ENCODE measurements around the gene AK2. TPM values are rescaled to one million over a fixed set of nuclear protein-coding genes. Genes with fewer than 3 reads are reported as not detected.

AK2 gene
- 146 to 177 TPM (median 151 TPM) in 5 replicates for total RNA-seq (2022; extraction: Qiagen RNA extraction)

DNA sequence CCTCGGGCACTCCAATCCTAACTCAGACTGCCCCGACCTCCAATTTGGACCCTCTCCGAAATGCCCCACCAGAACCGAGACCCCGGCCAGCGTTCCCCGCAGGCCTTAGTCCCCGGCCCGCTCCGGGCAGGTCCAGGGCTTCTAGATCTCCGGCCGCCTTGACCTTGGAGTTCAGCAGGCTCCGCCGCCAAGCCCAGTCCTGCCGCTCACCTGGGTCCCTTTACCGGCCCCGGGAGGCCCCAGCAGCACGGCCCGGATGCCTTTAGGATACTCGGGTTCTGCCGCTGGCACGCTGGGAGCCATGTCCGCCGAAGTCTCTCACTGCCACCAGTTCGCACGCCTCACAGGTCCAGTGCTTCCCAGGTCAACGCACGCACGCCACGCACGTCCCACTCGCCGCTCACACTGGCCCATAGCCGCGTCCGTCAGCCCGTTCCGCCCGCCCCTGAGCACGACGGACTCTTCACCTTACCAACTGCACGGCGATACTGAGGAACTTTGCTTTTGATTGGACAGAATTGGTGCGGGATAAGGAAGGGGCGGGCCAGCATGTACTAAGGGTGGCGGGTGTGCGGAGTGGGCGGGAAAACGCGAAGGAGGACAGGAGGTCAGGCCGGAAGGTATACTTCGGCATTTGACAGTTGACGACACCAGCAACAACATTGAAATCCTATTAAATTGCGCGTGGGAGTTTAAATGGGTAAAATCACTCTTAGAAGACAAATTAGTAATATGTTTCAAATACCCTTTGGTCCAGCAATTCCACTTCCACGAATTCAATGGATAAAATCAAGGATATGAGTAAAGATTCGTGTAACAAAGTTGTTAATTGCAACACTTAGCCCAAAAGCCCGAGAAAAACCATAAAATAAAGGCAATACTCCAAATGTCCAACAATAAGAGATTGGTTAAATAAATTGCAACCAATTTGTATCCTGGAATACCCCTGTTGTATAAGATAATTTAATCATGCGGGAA is at the start of gene AK2:
AK2 (minus strand) TSS at position 358 of the 978 bp plus-strand sequence; CDS start at position 303, 55 bp downstream.

DNA sequence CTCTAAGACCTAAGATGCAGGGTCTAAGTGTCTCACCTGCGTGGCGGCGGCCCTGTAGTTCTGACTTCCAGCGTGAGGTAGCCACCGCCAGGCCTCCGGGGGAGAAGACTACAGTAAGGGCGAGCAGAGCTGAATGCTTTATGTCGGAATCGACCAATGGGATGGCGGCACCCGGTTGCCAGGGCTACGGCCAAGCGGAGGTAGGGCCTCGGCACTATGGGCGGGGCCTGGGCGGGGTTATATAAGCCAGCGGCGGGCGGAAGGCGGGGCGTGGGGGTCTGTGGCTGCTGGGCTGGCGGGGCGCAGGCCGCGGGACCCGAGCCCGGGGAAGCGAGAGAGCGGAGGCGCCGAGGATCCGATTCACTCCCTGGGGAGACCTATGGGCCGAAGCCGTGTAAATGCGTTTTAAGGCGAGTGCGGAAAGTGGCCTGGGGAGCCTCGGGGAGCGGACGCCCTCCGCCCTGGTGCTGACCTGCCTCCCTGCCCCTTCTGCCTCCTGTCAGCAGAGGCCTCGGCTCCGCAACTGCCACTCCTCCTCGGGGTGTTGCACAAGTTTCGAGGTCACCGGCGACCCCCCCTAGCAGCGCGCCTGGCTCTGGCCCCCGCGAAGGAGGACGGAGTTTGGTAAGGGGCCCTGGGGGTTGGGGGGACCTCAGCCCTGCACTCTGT is 44.3 kb upstream of the AK2 start, which contains the start of gene AZIN2:
AZIN2 (plus strand) TSS at position 269 of the 669 bp plus-strand sequence. CDS start 1,097 bp downstream, outside the sequence.

GRCh38 chr1:32964461-32965250 is 72.0 kb downstream of the AK2 start, which contains the start of gene RNF19B:
RNF19B (minus strand) TSS chr1:32964809; CDS start chr1:32964685, 124 bp downstream.

Other genes with a start within 250 kb of the AK2 start
- 63.9 to 110 TPM (median 65.3 TPM) in 5 replicates for gene YARS1, start 219.5 kb downstream of the AK2 start, total RNA-seq (2022; extraction: Qiagen RNA extraction)
- gene S100PBP, start 219.2 kb downstream of the AK2 start, total RNA-seq (2022; extraction: Qiagen RNA extraction) = 14.0 to 15.8 TPM (median 15.3 TPM) in 5 replicates
- 0.42 to 0.77 TPM (median 0.57 TPM) in 5 replicates for gene FNDC5, start 166.0 kb downstream of the AK2 start, total RNA-seq (2022; extraction: Qiagen RNA extraction)
- gene HPCA, start 150.4 kb downstream of the AK2 start, total RNA-seq (2022; extraction: Qiagen RNA extraction) = 0.29 to 1.0 TPM (median 0.35 TPM) in 5 replicates
- 25.8 to 47.2 TPM (median 45.0 TPM) in 5 replicates for gene TMEM54, start 135.5 kb downstream of the AK2 start, total RNA-seq (2022; extraction: Qiagen RNA extraction)
- 22.2 to 24.3 TPM (median 22.7 TPM) in 5 replicates for gene RNF19B, start 72.1 kb downstream of the AK2 start, total RNA-seq (2022; extraction: Qiagen RNA extraction)
- gene AZIN2, start 44.3 kb upstream of the AK2 start, total RNA-seq (2022; extraction: Qiagen RNA extraction) = 0.85 to 1.3 TPM (median 1.3 TPM) in 5 replicates
- 1.5 to 2.6 TPM (median 2.3 TPM) in 5 replicates for gene TRIM62, start 145.2 kb upstream of the AK2 start, total RNA-seq (2022; extraction: Qiagen RNA extraction)
- gene ZNF362, start 219.6 kb upstream of the AK2 start, total RNA-seq (2022; extraction: Qiagen RNA extraction) = 8.5 to 13.0 TPM (median 11.7 TPM) in 5 replicates